Measurements from ENCODE around the gene PLCG2.
A peak's percentile ranks its signal among the peaks of the same experiment; 100 is the strongest.
"Not testable (repeated sequence)": the region's sequence is repeated elsewhere in the genome, so short reads cannot be mapped to it uniquely, and the experiment has no call there.

Gene PLCG2

DNA sequence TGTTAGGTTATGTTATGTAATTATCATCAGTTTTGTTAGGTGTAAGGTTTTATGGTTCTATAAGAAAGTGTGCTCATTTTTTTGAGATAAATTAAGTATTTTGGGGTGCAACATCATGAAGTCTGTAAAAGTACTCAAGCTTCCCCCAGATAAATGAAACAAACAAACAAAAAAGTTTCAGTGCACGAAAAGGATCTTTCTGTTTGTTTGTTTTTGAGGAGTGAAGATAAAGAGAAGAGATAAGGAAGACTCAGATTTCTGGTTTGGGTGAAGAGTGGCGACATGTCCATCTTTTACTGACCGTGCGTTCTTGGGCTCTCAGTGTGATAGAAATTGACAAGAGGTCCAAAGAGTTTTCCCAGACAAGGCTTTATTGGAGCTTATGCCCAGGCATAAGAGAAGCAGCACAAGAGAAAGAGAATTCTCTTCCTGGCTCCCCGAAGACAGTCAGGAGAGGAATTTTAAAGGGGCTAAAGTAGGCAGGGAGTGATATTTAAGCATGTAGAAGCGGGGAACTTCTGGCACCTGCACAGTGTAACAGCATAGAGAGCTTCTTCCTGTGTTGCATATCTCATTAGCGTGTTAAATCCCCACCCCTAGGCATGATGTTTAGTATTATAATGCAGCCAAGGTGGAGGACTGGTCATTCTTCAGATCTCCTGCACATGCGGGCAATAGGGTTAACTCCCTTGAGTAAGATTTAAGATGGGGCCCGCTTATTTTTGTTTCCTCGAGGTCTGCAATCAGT, 71.3 kb downstream of the PLCG2 start:
- no peak for DNase-seq

DNA sequence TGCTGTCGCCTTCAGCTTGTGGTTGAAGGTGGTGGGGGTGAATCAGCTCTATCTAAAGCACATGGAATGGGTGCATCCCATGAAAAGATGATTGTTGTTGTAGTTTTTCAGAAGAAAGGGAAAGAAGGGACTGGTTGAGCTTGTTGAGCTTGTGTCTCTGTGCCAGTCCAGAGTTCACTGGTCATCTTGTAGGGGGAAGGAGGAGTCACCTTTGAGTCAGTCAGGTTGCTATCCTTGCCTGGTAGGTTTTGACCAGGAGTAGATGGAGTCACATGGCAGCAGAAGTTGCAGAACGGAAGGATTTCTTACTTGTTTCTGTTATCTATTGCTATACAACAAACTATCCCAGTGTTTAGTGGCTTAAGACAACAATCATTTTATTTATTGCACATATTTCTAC, 73.3 kb downstream of the PLCG2 start:
- no peak for DNase-seq

DNA sequence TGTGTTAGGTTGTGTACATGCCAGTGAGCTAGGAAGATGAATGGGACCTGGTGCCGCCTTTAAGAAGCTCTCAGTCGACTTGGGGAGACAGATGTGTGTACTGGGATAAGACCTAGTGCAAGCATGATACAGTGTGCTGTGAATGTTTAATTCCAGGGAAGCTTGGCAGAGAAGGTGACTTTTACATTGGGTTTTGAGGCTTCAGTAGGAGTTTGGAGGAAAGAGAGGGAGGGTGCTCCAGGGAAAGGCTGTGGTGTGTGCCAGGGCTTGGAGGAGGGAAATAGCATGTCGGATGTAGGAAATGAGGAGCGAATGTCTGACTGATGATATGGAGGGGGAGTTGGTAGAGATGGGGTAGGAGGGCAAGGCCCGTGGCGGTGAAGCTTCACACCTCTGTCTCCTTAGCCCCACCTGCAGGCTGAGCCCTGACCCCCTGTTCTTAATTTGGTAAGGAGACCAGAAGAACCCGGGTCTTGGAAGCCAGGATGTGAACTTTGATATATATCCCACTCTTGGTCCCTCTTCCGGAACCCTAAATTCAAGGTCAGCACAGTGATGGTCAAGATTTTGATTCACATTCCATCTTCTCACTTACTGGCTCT, 76.6 kb downstream of the PLCG2 start:
- DNase-seq: no peak

DNA sequence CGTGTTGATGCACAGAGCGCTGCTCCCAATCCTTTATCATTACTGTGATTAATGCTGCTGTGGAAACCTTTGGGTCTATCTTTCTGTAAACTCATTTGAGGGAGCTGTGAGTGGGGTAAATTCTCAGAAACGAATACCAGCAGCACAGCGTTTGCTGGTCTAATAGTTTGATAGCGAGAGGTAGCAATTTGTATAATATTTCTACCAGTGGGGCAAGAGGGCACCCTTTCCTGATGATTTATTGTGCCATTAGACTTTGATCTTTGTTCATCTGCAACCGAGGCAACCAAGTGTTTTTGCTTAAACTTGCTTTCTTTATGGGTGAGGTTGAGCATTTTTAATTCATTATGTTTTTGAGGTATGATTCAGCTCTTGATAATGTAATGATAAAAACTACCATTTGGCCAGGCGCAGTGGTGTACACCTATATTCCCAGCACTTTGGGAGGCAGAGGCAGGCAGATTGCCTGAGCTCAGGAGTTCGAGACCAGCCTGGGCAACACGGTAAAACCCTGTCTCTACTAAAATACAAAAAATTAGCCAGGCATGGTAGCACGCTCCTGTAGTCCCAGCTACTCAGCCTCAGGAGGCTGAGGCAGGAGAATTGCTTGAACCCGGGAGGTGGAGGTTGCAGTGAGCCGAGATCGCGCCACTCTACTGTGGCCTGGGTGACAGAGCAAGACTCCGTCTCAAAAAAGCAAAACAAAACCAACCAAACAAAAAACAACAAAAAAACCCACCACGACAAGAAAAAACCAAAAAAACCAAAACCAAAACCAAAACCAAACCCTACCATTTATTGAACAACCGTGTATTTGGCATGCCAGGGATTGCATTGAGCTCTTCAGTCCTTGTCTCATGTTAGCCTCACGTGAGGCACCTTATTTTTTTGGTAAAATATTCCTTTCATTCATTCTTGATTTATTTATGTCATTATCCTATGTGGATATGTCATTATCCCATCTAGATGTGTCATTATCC, 81.5 kb downstream of the PLCG2 start:
- DNase-seq: no peak

DNA sequence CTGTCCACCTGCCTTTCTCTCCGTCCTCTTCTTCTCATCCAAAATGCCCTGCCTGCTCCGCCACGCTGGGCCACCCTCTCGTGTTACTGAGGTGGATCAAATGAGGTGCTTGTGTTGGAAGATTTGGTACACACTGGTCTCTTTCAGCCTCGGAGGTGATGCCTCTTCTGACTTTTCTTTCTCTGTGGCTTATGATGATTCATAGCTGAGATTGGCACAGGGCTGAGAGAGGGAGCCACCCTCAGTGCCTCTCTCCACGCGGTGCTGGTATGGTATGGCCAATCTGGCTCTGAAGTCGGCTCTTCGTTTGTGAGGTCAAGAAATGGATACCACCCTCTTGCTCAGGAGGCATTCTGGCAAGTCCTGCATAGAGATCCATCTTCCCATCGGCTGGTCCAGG, 82.4 kb downstream of the PLCG2 start:
- DNase-seq: no peak

DNA sequence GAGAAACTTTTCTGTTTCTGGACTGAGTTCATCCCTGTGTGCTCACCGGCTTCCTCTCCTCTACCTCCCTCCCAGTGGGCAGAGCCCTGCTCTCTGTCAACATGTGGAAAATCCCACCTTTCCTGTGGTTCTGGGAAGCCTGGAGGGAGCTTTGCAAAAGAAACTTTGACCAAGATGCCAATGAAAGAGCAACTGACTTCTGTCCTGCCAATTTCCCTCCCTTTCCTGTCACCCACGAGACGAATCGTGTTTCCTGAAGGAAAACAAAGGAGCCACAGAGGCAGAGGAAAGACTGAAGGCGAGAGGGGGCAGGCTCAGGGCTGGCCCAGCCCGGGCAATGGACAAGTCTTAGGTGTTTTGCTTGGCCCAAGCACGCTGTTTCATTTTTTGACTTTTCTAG, 82.8 kb downstream of the PLCG2 start:
- DNase-seq: no peak

DNA sequence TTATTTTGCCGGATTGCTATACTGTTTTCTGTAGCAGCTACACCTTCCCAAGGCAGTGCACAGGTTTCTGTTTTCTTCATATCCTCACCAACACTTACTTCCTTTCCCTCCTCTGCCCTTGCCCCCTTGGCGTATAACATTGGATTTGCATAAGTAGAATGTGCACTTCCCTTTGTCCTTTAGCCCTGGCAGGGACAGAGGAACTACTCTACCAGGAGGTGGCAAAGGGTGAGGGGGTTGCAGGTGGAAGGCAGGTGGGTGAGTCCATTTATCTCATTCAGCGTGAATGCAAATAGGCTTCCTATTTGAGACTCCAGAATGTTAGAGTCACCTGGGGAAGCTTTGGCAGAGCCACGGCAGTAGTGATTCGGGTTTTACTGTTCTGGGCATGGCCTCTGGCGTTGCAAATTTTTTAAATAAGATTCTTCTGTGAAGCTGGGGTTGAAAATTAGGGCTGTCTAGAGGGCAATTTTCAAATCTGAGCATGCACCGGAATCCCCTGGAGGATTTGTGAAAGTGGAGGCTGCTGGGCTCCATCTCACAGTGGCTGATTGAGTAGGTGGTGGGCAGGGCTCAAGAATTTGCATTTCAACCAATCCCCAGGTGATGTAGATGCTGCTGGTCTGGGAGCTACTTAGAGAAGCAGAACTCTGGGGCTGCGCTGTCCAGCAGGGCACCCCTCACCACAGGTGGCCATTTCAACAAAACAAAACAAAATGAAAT, 84.7 kb downstream of the PLCG2 start:
- no peak for DNase-seq

DNA sequence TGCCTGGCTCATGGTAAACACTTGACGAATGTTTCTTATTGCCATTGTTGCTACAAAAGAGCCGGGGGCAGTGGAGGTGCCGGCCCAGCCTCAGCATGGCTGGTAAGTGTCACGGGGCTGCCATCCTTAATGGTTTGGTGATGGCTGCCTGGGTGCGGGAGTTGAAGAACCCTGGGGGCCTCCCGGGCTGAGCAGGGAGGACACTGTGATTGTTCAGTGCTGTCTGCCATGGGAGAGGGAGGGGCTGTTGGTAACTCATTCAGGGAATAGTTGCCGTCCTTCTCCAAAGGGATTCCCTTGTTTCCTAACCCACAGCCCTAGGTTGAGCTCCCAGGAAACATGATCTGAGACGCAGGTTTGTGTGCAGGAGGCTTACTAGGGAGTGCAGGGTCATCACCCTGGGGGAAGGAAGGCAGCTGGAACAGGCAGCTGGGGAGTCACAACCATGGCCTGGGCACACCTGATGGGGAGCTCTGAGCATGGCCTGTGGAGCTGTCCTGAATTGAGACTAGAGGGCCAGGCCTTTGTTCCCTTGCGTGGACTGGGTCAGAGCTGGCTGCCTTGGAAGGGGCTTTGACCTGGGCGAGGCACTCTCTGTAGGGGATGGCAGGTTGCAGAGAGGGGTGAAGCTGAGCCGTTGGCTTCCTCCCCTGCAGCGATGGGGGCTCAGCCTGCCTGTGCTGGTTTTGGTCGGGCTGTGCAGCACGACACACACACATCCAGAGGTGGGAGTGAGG, 85.7 kb downstream of the PLCG2 start:
- no peak for DNase-seq

DNA sequence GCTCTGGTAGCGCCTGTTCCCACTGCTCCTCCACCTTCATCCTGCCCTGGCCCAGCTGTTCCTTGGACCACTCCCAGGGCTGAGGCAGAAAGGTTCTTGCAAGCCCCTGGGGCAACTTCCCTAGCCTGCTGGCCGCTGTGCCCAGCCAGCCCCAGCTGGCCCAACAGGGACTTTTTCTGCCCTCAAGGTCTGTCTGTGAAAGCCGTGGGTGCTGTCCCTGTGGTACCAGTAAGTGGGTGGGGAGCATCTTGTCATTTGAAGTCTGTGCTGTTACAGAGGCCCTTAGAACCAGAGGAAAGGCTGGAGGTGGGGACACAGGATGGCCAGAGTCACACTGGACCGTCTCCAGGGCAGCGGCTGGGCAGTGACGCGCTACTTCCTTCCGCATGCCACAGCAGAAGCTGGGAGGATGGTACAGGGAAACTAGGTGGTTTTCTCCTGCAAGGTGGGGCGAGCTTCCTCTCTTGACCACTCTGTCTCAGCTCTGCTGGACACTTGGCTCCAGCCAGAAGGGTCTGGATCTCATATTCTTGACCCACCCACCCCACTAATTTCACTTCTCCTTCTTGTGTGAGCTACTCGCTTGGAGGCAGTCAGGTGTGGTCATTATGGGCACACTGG, 87.8 kb downstream of the PLCG2 start:
- no peak for DNase-seq

DNA sequence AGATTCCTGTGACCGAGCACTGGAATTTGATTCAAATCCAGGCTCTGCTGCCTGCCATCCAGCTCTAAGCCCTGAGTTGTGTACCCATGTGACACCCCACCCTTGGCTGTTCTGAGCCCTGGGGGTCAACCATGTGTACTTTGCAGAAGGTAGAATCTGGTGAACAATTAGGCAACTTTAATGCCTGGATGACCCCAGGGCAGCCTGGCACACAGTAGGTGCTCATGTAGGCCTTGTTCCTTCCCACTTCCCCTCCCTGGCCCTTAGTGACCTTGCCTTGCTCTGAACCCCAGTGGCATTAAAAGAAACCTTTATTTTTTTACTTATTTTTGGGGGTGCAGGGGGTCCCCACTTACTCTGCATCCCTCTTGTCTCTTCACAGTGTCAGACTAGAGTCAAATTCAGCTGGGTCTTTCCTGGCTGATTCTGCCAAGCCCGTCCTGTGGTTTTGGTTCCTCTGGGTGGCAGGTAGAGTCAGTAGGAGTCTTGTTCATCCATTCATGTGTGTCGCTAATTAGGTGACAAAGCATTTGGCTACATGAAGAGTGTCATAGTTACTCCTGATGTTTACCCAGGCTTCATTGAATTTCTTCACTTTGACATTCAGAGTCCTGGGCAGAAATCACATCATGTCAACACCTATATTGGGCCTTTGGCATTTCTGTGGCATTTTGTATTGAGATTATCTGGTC, 89.1 kb downstream of the PLCG2 start:
- no peak for DNase-seq

DNA sequence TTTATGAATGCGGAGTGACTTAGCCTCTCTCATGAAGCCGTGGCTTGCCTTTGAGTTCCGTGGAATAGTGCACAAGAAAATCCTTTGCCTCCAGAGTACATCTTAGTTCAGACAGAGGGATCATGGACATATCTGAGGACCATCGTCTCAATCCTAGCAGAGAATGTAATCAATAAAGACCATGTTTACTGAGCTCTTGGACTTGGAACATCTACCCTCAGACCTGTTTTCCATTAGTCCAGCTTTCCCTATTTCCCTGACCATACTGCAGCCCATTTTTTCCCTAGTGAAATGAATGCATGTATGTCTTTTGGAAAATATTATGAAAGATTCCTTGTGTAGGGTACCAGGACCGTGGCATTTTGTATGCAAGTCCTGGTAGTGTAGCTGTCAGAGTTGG, 90.2 kb downstream of the PLCG2 start:
- DNase-seq: no peak

DNA sequence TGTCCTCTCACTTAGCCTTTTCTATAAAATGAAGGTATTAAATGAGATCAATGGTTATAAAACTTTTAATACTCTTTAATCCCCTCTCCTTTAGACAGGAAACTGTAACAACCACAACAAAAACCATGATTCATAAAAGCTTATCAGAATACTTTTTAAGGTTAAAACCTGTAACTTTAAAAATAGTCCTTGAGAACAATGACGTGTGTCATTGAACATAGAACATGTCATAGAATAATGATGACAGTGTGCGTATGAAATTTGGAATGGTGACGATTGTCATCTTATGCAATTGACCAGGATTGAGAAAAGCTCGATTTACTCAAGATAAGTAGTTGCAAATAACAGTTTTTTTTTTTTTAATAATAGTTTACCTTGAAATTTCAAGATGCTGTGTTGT, 94.1 kb downstream of the PLCG2 start:
- no peak for DNase-seq

DNA sequence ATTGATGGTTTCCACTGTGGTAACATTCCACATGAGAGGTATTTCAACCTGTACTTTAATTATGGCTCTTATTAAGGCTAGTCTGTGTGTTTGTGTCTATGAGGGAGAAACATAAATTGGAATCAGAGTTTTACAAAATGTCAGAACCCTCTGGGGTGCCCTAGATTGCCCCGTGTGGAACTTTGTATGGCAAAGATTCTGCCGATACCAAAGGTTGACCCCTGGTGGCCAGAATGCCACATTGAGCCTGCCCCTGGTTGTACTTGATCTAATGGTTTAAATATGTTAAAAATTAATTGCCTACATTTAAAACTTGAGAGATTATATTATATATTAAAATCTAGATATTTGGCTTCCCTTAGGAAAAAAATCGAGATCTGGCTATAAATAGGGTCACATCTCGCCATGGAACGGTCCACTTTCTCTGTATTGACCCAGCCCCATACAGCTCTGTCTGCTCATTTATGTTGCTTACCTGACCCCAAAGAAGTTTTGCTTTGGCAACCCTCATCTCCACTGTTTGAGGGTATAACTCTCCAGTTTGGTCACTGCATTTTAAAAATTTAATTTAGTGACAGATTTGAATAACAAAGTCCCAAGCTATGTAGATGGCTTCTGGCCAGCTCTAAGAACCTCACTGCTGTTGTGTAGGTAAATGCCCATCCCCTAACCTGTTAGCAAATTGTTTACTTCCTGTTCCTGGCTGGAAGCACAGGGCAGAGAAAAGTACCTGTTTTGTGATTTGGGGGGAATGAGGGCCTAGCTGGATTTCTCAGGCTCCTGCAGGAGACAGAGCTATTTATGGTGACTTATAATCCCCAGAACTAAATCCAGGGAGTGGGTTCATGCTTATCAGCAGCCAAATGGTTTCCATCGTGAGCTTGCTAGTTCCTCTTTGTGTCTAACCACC, 95.0 kb downstream of the PLCG2 start:
- DNase-seq: peak; percentile 59

DNA sequence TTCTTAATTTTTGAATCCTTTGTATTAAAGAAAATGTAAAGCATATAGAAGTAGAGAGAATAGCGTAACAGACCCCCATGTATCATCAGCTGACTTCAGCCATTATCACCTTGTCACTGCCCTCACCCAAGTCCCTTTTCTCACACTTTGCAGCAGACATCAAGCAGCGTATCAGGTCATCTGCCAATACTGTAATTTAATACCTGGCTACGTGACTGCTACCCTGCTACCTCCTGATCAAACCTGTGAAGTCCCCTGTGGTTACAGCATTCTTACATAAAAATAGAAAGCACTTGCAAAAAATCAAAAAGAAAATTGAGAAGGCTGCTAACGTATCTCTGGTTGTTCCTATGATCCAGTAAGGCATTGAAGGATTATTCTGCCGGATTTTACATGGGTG, 96.4 kb downstream of the PLCG2 start:
- DNase-seq: no peak

DNA sequence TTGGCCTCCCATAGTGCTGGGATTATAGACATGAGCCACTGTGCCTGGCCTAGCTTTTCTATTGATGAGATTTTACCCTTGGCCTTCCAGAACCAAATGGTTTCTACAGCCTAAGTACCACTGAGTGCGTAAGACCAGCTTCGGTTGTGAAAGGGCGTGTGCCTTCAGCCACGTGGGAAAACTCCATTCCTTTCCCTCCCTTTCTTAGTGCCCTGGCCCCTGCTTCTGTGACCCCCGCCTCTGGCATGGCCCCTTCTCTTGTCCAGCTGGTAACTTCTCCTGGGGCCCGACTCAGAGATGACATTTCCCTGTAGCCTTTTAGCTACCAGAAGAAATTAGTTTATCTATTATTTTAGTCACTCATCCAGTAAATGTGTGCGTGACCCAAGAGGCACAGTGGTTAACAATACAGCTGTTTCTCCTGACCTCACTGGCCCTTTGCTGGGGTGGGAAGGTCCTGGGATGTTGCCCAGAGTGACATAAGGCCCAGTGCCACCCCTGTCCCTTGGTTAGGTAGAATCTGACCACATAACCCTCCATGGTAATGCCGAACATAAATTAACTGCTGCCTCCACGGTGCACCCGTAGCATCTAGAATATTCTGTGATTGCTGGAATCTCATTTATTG, 97.3 kb downstream of the PLCG2 start:
- DNase-seq: no peak

DNA sequence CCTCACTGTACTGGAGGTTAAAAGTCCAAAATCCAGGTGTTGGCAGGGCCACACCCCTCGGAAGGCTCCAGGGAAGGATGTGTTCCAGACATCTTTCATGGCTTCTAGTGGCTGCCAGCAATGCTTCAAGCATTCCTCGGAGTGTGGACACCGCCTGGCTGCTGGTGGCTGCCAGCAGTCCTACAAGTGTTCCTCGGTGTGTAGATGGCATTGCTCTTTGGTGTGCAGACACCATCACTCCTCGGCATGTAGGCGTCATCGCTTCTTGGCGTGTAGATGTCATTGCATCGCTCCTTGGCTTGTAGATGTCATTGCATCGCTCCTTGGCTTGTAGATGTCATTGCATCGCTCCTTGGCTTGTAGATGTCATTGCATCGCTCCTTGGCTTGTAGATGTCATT, 98.4 kb downstream of the PLCG2 start:
- not testable (repeated sequence) for DNase-seq

DNA sequence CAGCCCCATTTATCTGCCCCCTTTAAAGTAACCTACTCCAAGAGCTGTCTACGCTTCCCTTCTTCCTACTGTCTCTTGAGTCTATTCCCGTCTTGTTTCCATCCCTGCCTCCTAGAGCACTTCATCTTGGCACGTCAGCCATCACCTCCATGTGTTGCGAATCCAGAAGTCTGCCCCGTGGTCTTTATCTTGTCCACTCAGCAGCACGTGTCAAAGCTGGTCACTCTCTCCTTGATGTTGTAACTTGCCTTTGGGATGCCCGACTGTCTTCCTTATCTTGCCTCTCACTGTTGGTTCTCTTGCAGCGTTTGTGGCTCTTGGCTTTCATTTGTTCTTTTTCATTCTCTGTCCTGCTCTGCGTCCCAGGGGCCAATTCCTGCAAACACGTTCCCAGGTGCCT, 99.4 kb downstream of the PLCG2 start:
- DNase-seq: no peak

DNA sequence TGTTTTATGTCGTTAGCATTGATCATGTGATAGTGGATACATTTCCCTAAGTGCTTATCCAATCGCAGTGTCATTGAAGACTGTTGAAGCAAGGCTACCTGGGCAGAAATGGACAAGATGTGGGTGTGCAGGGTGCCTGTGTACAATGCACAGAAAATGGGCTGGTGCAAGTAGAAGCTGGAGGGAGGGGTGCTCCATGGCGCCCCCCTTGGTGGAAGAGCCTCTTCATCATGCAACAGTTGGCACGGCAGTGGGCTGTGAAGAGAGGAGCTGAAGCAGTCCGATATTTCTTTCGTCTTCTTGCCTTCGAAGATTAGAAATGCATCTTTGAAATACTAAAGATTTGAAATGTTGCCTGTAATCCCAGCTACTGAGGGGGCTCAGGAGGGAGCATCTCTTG, 100.5 kb downstream of the PLCG2 start:
- DNase-seq: no peak

DNA sequence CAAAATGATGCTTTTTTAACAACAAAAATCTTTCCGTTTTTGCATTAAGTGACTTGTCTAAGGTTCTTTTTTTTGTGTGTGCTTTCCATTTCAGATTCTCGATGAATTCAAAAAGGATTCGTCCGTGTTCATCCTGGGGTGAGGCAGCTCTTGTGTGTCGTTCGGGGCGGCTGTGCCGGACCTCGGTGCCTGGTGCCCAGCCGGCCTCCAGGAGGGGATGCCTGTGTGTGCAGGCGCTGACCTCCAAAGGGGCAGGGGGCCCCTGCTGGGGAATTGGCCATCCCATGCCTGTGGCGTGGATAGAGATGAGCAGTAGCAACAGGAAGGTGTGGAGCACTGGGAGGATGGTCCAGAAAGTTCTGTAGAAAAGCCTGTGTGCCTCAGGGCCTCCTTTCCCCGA, 101.7 kb downstream of the PLCG2 start:
- no peak for DNase-seq

DNA sequence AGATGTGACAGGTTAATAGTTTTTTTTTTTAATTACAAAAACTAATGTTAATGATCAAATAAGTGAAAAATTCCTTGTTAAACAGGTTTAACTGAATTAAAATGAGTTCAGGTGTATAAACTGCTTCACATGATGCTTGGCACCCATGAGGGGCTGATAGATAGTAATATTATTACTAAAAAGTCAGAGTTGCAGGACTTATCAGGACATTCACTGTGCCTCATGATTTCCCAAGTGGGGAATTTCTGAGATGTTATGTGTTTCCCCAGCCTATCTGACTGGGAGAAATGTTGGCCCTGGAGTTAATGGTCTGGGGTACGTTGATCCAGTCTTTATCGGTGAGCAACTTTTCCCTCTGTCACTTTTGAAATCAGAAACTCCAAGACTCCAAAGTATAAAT, 102.1 kb downstream of the PLCG2 start:
- no peak for DNase-seq

Measured in activated gamma-delta T cell treated with Interleukin-2 at 50 U/mL for 16 hours (primary cell).